ENCODE results near the gene HDDC3.
A peak's percentile ranks its signal among the peaks of the same experiment; 100 is the strongest.

The HDDC3 gene

DNA sequence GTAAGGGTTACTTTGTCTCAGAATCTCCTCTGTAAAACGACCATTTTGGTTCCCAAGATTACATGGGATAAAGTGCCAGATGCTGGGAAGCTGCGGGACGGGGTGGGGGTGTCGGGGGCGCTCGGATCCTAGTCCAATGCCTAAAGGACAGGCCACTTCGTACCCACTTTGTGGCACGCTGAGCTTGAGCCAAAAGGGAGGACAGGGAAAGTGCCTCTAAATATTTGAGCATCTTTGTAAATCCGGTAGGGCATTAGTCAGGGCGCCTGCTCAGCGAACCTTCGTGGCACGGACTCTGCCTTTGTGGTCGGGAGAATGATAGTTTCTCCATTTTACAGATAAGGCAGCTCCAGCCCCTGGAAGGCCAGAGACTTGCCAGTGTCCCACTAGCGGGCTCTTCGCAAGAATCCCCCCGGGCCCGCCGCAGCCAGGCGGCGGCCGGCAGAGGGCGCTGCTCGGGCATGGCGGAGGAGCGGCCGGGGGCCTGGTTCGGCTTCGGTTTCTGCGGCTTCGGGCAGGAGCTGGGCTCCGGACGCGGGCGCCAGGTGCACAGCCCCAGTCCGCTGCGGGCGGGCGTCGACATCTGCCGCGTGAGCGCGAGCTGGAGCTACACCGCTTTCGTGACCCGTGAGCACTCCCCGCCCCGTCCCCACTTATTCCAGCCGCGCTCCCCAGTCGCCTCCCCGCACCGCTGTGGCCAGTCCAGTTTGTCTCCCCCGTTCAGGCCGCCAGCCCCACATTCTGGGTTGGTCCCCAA lies 24.1 kb upstream of the HDDC3 start:
- Histone ChIP-seq H3K27ac (peak overlapping the region; percentile 37; the same call in 1 of the 2 replicates), H3K4me3 (peak overlapping the region; percentile 76), H3K9me3 (ENCODE audit: low read depth, low read length) (no peaks in the 10 kb centered on the region), H3K36me3 (ENCODE audit: insufficient read depth, low read length) (peaks cover 21% of the 10 kb centered on the region; the same call in 1 of the 2 replicates), H3K9ac (ENCODE audit: insufficient read length) (peak overlapping the region; percentile 75)
- DNase-seq (ENCODE audit: low read depth, low spot score) = no peak
- TF ChIP-seq EZH2 (IDR thresholded peaks at IDR 0.05) = no peak
- TF ChIP-seq POLR2AphosphoS5 (IDR thresholded peaks at IDR 0.05; ENCODE audit: borderline replicate concordance, low read depth, low read length) = peak; percentile 38; the same call in 1 of the 2 replicates
- TF ChIP-seq FOXP2 (optimal IDR thresholded peaks at IDR 0.05; ENCODE audit: control extremely low read depth, extremely low read length, insufficient read depth) = peak; percentile 33

DNA sequence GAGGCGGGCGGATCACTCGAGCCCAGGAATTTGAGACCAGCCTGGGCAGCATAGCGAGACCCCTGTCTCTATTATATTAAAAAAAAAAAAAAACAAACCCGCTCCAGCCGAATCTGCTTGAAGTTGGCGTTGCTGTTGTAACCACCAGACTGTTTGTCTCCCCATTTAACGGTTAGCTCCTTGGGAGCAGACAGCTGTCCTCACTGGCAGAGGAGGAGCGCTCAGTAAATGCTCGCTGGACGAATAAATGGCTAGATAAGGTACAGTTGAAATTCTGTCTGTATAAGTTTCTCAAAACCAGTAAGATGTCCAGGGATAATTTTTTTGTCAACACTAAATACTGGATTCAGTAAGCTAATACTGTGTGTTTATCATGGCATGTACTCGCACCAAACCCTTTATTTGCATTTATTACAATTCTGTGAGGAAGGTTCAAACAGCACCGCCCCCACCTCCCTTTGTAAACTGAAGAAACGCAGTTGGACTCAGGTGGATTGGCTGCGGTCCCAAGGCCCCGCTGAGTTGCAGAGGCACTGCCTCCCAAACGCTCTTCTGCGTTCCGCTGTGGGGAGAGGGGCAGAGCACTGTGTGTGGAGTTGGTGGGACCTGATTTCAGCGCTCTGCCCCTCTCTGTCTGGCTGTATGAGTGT lies 23.4 kb upstream of the HDDC3 start:
- DNase-seq (ENCODE audit: low read depth, low spot score) = no peak
- no peak overlapping the region for H3K9ac ChIP-seq (ENCODE audit: insufficient read length)
- peaks cover 24% of the 10 kb centered on the region; the same call in 1 of the 2 replicates for H3K36me3 ChIP-seq (ENCODE audit: insufficient read depth, low read length)
- H3K27ac ChIP-seq = peak overlapping the region; percentile 37; the same call in 1 of the 2 replicates
- TF ChIP-seq EZH2 (IDR thresholded peaks at IDR 0.05) (no peak), POLR2AphosphoS5 (IDR thresholded peaks at IDR 0.05; ENCODE audit: borderline replicate concordance, low read depth, low read length) (no peak), FOXP2 (optimal IDR thresholded peaks at IDR 0.05; ENCODE audit: control extremely low read depth, extremely low read length, insufficient read depth) (no peak)
- H3K9me3 ChIP-seq (ENCODE audit: low read depth, low read length) = no peaks in the 10 kb centered on the region
- H3K4me3 ChIP-seq = peak overlapping the region; percentile 63

DNA sequence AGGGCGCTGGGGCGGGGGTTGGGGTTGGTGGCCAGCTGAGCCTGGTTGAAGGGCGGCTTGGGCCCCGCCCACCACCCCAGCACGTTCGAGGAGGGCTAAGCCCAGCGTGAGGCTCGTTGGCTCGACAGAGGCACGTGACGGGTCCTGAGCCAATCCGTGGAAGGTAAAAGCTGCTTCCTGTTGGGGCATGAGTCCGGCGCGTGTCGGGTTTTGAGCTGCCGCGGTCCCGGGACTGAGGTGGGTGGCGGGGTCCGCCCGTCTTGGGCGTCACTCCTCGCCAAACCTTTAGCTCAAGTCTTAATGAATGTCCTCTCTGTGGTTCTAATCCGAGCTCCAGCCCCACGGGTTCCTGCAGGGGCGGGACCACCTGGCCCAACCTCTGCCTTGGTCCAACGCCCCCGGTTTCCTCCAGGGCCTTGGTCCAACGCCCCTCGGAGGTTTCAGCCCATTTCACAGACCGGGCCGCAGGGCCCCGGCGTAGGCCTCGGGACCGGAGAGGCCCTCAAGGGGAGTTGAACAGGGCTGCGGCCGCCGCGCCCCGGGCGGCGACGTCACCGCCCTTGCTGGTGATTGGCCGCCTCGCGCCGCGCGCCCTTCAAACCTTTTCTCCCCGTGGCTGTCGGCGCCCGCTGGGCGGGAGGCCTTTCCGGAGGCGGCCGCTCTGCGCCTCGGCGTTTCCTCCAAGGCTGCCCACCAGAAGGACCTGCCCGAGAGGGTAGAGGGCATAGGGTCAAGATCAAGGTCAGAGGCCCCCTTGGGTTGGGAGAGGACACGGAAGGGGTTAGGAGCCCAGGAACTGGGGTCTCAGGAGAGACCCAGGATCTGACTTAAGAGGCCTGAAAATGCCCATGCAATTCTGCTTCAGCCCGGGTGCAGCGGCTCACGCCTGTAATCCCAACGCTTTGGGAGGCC lies 22.6 kb upstream of the HDDC3 start, which contains the start of gene RCCD1:
Gene RCCD1 (plus strand): TSS at position 173 of the 912 bp plus-strand sequence. CDS start 1,851 bp downstream, outside the sequence.
- Histone ChIP-seq H3K4me3 (peak within 1 kb of the TSS; percentile 63), H3K9ac (ENCODE audit: insufficient read length) (peak within 1 kb of the TSS; percentile 63), H3K9me3 (ENCODE audit: low read depth, low read length) (no peaks in the 10 kb centered on the region), H3K27ac (peak within 1 kb of the TSS; percentile 42; the same call in 1 of the 2 replicates), H3K36me3 (ENCODE audit: insufficient read depth, low read length) (peaks cover 30% of the 10 kb centered on the region; the same call in 1 of the 2 replicates)
- TF ChIP-seq EZH2 (IDR thresholded peaks at IDR 0.05) (no peak), POLR2AphosphoS5 (IDR thresholded peaks at IDR 0.05; ENCODE audit: borderline replicate concordance, low read depth, low read length) (peak; percentile 42; the same call in 1 of the 2 replicates), FOXP2 (optimal IDR thresholded peaks at IDR 0.05; ENCODE audit: control extremely low read depth, extremely low read length, insufficient read depth) (no peak)
- DNase-seq (ENCODE audit: low read depth, low spot score) = no peak

DNA sequence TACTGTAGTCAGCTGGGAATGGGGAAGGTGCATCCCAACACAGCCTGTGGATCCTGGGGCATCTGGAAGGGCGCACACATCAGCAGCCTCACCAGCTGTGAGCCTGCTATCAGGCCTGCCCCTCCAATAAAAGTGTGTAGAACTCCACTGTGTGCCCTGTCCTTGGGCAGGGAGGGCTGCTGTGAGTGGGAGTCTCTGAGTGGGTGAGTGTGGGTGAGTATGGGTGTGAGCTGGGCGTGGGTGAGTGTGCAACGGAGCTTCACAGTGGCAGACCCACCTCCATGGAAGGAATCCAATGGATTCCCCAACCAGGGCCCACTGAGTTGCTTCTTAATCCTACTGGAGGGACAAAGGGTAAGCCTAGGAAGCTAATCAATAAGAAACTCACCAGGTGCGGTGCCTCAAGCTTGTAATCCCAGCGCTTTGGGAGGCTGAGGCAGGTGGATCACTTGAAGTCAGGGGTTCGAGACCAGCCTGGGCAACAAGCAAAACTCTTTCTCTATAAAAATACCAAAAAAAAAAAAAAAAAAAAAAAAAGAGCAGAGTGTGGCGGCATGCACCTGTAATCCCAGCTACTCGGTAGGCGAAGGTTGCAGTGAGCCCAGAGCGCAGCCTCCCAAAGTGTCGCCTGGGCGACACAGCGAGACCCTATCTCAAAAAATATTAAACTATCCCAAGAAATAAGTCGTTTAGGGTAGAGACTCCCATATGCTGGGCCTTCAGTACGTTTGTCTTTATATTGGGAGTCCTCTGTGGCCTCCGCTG lies 21.8 kb upstream of the HDDC3 start:
- no peak overlapping the region for H3K9ac ChIP-seq (ENCODE audit: insufficient read length)
- H3K36me3 ChIP-seq (ENCODE audit: insufficient read depth, low read length) = peaks cover 30% of the 10 kb centered on the region; the same call in 1 of the 2 replicates
- H3K4me3 ChIP-seq = no peak overlapping the region
- H3K27ac ChIP-seq = no peak overlapping the region
- TF ChIP-seq POLR2AphosphoS5 (IDR thresholded peaks at IDR 0.05; ENCODE audit: borderline replicate concordance, low read depth, low read length) (no peak), EZH2 (IDR thresholded peaks at IDR 0.05) (no peak), FOXP2 (optimal IDR thresholded peaks at IDR 0.05; ENCODE audit: control extremely low read depth, extremely low read length, insufficient read depth) (no peak)
- no peak for DNase-seq (ENCODE audit: low read depth, low spot score)
- H3K9me3 ChIP-seq (ENCODE audit: low read depth, low read length) = no peaks in the 10 kb centered on the region

DNA sequence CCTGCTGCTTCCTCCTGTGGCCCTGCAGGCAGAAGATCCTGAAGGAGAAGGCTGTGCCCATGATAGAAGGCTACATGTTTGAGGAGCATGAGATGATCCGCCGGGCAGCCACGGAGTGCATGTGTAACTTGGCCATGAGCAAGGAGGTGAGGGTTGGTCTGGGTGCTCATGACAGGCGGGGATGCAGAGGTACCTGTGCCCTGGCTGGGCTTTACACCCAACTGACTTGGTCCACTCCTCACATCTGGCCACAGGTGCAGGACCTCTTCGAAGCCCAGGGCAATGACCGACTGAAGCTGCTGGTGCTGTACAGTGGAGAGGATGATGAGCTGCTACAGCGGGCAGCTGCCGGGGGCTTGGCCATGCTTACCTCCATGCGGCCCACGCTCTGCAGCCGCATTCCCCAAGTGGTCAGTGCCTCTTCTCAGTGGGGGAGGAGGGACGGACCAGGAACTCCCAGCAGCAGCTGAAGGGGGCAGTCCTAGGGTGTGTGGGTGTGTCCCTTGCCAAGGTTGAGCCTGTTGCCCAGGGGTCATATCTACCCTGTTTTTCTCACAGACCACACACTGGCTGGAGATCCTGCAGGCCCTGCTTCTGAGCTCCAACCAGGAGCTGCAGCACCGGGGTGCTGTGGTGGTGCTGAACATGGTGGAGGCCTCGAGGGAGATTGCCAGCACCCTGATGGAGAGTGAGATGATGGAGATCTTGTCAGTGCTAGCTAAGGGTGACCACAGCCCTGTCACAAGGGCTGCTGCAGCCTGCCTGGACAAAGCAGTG lies 20.7 kb upstream of the HDDC3 start:
- no peak overlapping the region for H3K27ac ChIP-seq
- peaks cover 32% of the 10 kb centered on the region; the same call in 1 of the 2 replicates for H3K36me3 ChIP-seq (ENCODE audit: insufficient read depth, low read length)
- H3K4me3 ChIP-seq = no peak overlapping the region
- DNase-seq (ENCODE audit: low read depth, low spot score) = no peak
- no peak overlapping the region for H3K9ac ChIP-seq (ENCODE audit: insufficient read length)
- no peaks in the 10 kb centered on the region for H3K9me3 ChIP-seq (ENCODE audit: low read depth, low read length)
- TF ChIP-seq EZH2 (IDR thresholded peaks at IDR 0.05) = no peak
- no peak for TF ChIP-seq POLR2AphosphoS5 (IDR thresholded peaks at IDR 0.05; ENCODE audit: borderline replicate concordance, low read depth, low read length)

DNA sequence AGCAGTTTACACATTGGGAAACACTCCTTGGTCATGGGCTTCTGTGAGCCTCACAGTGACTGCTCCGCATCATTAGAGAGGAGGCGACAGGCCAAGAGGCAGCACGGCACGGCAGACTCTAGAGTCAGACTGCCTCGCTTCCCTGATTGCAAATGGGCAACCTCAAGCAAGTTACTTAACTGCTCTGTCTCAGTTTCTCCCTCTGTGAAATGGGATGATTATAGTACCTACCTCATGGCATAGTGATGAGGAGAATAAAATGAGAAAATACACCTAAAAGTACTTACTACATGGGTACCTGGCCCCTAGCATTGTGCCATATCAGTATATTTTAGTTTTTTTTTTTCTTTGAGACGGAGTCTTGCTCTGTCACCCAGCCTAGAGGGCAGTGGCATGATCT lies 18.3 kb upstream of the HDDC3 start:
- Histone ChIP-seq H3K4me3 (no peak overlapping the region), H3K27ac (no peak overlapping the region)

More for the DNA sequence above, 18.3 kb upstream of the HDDC3 start:
- Histone ChIP-seq H3K36me3 (ENCODE audit: insufficient read depth, low read length) (peaks cover 39% of the 10 kb centered on the region; the same call in 1 of the 2 replicates), H3K9ac (ENCODE audit: insufficient read length) (no peak overlapping the region), H3K9me3 (ENCODE audit: low read depth, low read length) (no peaks in the 10 kb centered on the region)
- TF ChIP-seq FOXP2 (optimal IDR thresholded peaks at IDR 0.05; ENCODE audit: control extremely low read depth, extremely low read length, insufficient read depth) = no peak
- no peak for TF ChIP-seq EZH2 (IDR thresholded peaks at IDR 0.05)
- TF ChIP-seq POLR2AphosphoS5 (IDR thresholded peaks at IDR 0.05; ENCODE audit: borderline replicate concordance, low read depth, low read length) = no peak
- DNase-seq (ENCODE audit: low read depth, low spot score) = no peak
